GM12878 (cell line): Measurements from ENCODE around the gene SMARCB1. TPM values are rescaled to one million over a fixed set of nuclear protein-coding genes. Genes with fewer than 3 reads are reported as not detected.

Source experiments
- CBX5 ChIP-seq: sonication (generic); IDR thresholded peaks from 2 replicates; pipeline ENCODE4 v1.6.1; 2016; ENCODE audit warnings: low read depth, moderate library complexity, mild to moderate bottlenecking, inconsistent platforms
- DPF2 ChIP-seq: fragments of 450-650 bp; IDR thresholded peaks from 2 replicates; pipeline ENCODE4 v1.6.1; 2017; ENCODE audit warnings: mild to moderate bottlenecking
- EP300 ChIP-seq, 2 experiments: fragments of 150-350 bp in 1 of 2; IDR thresholded peaks; 2 replicates each; pipeline ENCODE4 v1.6.1; 2011 to 2012; ENCODE audit warnings: low read depth in 2 of 2, low read length in 2 of 2, borderline replicate concordance in 1 of 2, improper control_type of control experiment in 1 of 2, inconsistent platforms in 1 of 2; ENCODE audit not compliant: control insufficient read depth in 1 of 2
- IRF4 ChIP-seq: IDR thresholded peaks from 2 replicates; pipeline ENCODE4 v1.6.1; 2011; ENCODE audit warnings: low read depth, low read length
- JUNB ChIP-seq: IDR thresholded peaks from 2 replicates; pipeline ENCODE4 v1.6.1; 2016; ENCODE audit warnings: antibody characterized with exemption, mild to moderate bottlenecking
- KLF5 ChIP-seq: fragments of 450-650 bp; IDR thresholded peaks from 2 replicates; pipeline ENCODE4 v1.6.1; 2014; ENCODE audit warnings: mild to moderate bottlenecking; ENCODE audit not compliant: partially characterized antibody
- MYB ChIP-seq: fragments of 150-350 bp; IDR thresholded peaks from 2 replicates; pipeline ENCODE4 v1.6.1; 2014; ENCODE audit warnings: mild to moderate bottlenecking, low read depth, low read length, borderline replicate concordance
- NBN ChIP-seq: fragments of 450-650 bp; IDR thresholded peaks from 2 replicates; pipeline ENCODE4 v1.6.1; 2016
- NFYB ChIP-seq: IDR thresholded peaks from 2 replicates; pipeline ENCODE4 v1.6.1; 2011; ENCODE audit warnings: low read depth, mild to moderate bottlenecking, low read length, improper control_type of control experiment, moderate library complexity; ENCODE audit not compliant: insufficient read depth
- NRF1 ChIP-seq: conservative IDR thresholded peaks from 2 replicates; pipeline ENCODE4 v1.6.1; 2011; ENCODE audit warnings: mild to moderate bottlenecking, low read depth, low read length, improper control_type of control experiment
- PML ChIP-seq: IDR thresholded peaks from 2 replicates; pipeline ENCODE4 v1.6.1; 2012; ENCODE audit warnings: low read length, inconsistent platforms
- RELA ChIP-seq: fragments of 450-650 bp; IDR thresholded peaks from 2 replicates; pipeline ENCODE4 v1.8.0; 2014; ENCODE audit warnings: borderline replicate concordance; ENCODE audit not compliant: partially characterized antibody
- RFX5 ChIP-seq: IDR thresholded peaks from 2 replicates; pipeline ENCODE4 v1.6.1; 2011; ENCODE audit warnings: low read depth, low read length, improper control_type of control experiment
- SP1 ChIP-seq: IDR thresholded peaks from one replicate; pipeline ENCODE4 v1.6.1; 2011; ENCODE audit warnings: low read depth, low read length
- SUZ12 ChIP-seq: fragments of 200-600 bp; sonication (generic); IDR thresholded peaks from one replicate; pipeline ENCODE4 v1.6.1; 2018; ENCODE audit warnings: antibody characterized with exemption, mild to moderate bottlenecking; ENCODE audit not compliant: unreplicated experiment
- TCF12 ChIP-seq: IDR thresholded peaks from 2 replicates; pipeline ENCODE4 v1.6.1; 2011; ENCODE audit warnings: low read depth, mild to moderate bottlenecking, low read length
- ZNF24 ChIP-seq: fragments of 450-650 bp; IDR thresholded peaks from 2 replicates; pipeline ENCODE4 v1.6.1; 2017; ENCODE audit warnings: antibody characterized with exemption, mild to moderate bottlenecking
- polyA plus RNA-seq, 11 experiments: library from polyadenylated mRNA; depleted of rRNA in 4 of 11; unstranded in 6 of 11; stranded (reverse) in 5 of 11; fragments of >200 nt; fragmentation: Nextera tagmentation in 4 of 11; fragmentation: Illumina TruSeq in 1 of 11; extraction: Ambion mirVana in 4 of 11; extraction: Trizol in 1 of 11; gene quantifications; 1 replicate in 1 of 11; 2 replicates in 10 of 11; pipeline versions ENCODE4 v1.2.1 to v1.2.3, GENCODE V29; 2011 to 2016; ENCODE audit warnings: inconsistent platforms in 2 of 11, missing spikeins in 2 of 11, low read depth in 1 of 11
- total RNA-seq, 4 experiments: library from RNA; depleted of rRNA in 3 of 4; stranded (reverse); fragments of >200 nt in 3 of 4; fragmentation: Illumina TruSeq in 1 of 4; extraction: Trizol in 1 of 4; gene quantifications; 2 replicates each; pipeline versions ENCODE4 v1.2.1 to v1.2.3, GENCODE V29; 2013 to 2021
- TF ChIP-seq, protein P1 (sequence below): fragments of 450-650 bp; IDR thresholded peaks from 2 replicates; pipeline ENCODE4 v1.6.1; 2017; ENCODE audit warnings: borderline replicate concordance
- TF ChIP-seq, protein P2 (sequence below): fragments of 450-650 bp; IDR thresholded peaks from 2 replicates; pipeline ENCODE4 v1.6.1; 2017; ENCODE audit warnings: mild to moderate bottlenecking, moderate library complexity
- TF ChIP-seq, protein P3 (sequence below): fragments of 450-650 bp; formaldehyde crosslinking; IDR thresholded peaks from 2 replicates; pipeline ENCODE4 v1.4.0; 2020; ENCODE audit warnings: mild to moderate bottlenecking, moderate library complexity
- TF ChIP-seq, protein P4 (sequence below): IDR thresholded peaks from 2 replicates; pipeline ENCODE4 v1.6.1; 2012; ENCODE audit warnings: low read depth, low read length, improper control_type of control experiment

The SMARCB1 gene
- total and polyA plus RNA-seq, 10 of the 15 experiments (the other 5 are each of a cell fraction or from before 2014, with no cell fraction given), result 9.1 to 215 (median 183) TPM

DNA sequence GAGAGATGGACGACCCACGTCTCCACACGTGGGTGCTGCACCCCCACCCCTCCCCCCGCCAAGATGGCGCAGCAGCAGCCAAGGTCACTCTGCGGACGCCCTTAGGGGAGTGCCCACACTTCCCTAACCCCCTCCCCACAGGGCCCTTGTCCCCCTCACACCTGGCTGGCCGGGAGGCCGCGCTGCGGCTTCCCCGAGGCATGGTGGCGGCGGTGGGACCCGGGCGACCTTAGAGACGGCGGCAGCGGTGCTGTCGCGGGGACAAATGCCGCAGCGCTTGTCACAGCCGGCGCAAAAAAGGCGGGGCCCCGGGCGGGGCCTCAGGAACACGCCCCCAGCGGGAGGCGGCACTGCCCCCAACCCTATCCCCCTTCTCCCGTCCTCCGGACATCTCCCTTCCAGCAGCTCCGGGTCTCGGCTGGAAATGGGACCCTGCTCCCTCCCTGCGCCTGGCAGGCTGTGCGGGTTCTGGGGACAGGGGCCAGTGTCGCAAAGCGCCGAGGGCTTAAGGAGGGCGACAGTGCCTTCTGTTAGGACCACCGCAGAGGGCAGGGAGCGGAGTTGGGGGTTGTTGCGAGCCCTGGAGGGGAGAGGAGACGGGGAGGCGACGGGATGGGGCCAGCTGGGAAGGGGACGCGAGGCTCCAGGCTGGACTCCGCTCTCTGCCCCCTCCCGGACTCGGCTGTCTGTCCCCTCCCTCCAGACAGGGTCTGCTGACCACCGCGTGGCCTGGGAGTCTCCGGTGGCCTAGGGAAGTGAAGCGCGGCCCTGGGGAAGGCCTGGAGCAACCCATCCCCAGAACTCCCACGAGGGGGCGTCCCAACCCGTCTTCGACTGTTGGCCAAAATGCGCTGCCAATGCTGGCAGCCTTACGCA is 18.9 kb upstream of the SMARCB1 start, which contains the start of gene CHCHD10 (continued):
- TF ChIP-seq JUNB (no peak), IRF4 (no peak), SP1 (no peak), KLF5 (no peak), NRF1 (no peak), NBN (peak; percentile 74; the same call in 1 of the 2 replicates), RFX5 (no peak), SUZ12 (no peak), MYB (no peak), DPF2 (peak; percentile 49; the same call in 1 of the 2 replicates), TCF12 (0 out of 2 replicates have a peak, but pooled peaks have one; percentile 10), EP300 (IDR thresholded peaks at IDR 0.05; ENCODE audit: borderline replicate concordance in 1 of 2, control insufficient read depth in 1 of 2, low read depth in 2 of 2, low read length in 2 of 2) (no peak), NFYB (no peak), CBX5 (no peak), PML (no peak), RELA (no peak), ZNF24 (0 out of 2 replicates have a peak, but pooled peaks have one; percentile 29)
- TF ChIP-seq, protein P1, sequence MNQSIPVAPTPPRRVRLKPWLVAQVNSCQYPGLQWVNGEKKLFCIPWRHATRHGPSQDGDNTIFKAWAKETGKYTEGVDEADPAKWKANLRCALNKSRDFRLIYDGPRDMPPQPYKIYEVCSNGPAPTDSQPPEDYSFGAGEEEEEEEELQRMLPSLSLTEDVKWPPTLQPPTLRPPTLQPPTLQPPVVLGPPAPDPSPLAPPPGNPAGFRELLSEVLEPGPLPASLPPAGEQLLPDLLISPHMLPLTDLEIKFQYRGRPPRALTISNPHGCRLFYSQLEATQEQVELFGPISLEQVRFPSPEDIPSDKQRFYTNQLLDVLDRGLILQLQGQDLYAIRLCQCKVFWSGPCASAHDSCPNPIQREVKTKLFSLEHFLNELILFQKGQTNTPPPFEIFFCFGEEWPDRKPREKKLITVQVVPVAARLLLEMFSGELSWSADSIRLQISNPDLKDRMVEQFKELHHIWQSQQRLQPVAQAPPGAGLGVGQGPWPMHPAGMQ, result no peak
- TF ChIP-seq, protein P2, sequence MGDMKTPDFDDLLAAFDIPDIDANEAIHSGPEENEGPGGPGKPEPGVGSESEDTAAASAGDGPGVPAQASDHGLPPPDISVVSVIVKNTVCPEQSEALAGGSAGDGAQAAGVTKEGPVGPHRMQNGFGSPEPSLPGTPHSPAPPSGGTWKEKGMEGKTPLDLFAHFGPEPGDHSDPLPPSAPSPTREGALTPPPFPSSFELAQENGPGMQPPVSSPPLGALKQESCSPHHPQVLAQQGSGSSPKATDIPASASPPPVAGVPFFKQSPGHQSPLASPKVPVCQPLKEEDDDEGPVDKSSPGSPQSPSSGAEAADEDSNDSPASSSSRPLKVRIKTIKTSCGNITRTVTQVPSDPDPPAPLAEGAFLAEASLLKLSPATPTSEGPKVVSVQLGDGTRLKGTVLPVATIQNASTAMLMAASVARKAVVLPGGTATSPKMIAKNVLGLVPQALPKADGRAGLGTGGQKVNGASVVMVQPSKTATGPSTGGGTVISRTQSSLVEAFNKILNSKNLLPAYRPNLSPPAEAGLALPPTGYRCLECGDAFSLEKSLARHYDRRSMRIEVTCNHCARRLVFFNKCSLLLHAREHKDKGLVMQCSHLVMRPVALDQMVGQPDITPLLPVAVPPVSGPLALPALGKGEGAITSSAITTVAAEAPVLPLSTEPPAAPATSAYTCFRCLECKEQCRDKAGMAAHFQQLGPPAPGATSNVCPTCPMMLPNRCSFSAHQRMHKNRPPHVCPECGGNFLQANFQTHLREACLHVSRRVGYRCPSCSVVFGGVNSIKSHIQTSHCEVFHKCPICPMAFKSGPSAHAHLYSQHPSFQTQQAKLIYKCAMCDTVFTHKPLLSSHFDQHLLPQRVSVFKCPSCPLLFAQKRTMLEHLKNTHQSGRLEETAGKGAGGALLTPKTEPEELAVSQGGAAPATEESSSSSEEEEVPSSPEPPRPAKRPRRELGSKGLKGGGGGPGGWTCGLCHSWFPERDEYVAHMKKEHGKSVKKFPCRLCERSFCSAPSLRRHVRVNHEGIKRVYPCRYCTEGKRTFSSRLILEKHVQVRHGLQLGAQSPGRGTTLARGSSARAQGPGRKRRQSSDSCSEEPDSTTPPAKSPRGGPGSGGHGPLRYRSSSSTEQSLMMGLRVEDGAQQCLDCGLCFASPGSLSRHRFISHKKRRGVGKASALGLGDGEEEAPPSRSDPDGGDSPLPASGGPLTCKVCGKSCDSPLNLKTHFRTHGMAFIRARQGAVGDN, result peak; percentile 82
- TF ChIP-seq, protein P3, sequence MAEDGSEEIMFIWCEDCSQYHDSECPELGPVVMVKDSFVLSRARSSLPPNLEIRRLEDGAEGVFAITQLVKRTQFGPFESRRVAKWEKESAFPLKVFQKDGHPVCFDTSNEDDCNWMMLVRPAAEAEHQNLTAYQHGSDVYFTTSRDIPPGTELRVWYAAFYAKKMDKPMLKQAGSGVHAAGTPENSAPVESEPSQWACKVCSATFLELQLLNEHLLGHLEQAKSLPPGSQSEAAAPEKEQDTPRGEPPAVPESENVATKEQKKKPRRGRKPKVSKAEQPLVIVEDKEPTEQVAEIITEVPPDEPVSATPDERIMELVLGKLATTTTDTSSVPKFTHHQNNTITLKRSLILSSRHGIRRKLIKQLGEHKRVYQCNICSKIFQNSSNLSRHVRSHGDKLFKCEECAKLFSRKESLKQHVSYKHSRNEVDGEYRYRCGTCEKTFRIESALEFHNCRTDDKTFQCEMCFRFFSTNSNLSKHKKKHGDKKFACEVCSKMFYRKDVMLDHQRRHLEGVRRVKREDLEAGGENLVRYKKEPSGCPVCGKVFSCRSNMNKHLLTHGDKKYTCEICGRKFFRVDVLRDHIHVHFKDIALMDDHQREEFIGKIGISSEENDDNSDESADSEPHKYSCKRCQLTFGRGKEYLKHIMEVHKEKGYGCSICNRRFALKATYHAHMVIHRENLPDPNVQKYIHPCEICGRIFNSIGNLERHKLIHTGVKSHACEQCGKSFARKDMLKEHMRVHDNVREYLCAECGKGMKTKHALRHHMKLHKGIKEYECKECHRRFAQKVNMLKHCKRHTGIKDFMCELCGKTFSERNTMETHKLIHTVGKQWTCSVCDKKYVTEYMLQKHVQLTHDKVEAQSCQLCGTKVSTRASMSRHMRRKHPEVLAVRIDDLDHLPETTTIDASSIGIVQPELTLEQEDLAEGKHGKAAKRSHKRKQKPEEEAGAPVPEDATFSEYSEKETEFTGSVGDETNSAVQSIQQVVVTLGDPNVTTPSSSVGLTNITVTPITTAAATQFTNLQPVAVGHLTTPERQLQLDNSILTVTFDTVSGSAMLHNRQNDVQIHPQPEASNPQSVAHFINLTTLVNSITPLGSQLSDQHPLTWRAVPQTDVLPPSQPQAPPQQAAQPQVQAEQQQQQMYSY (CRISPR knock-in tag), result no peak
- TF ChIP-seq, protein P4, sequence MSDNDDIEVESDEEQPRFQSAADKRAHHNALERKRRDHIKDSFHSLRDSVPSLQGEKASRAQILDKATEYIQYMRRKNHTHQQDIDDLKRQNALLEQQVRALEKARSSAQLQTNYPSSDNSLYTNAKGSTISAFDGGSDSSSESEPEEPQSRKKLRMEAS, result no peak; the same call in none of the 2 replicates
